ENCODE measurements around the gene GALNS. TPM values are rescaled to one million over a fixed set of nuclear protein-coding genes. Genes with fewer than 3 reads are reported as not detected.

The GALNS gene
- polyA plus RNA-seq, 2 of the 4 experiments (the other 2 are of a cell fraction): 7.0 to 31.2 TPM

- no peaks in the 10 kb centered on the region for H3K4me1 ChIP-seq
- H3K4me2 ChIP-seq: no peak overlapping the region
- DNase-seq (ENCODE audit: low read depth in 1 of 2, low spot score in 1 of 2): no peak
- 80% methylated on average over 12 of the region's 13 CpGs for whole genome bisulfite sequencing (ENCODE audit: missing lambda C conversion rate)
- no peak for FAIRE-seq
- CTCF ChIA-PET: interaction anchor here (1.7 kb wide), 1 partner anchor 89 kb away, joined by 3 read pairs; no protein-coding TSS in a partner anchor
- H3K9me3 ChIP-seq: no peaks in the 10 kb centered on the region
- H3K27ac ChIP-seq: no peak overlapping the region
- no peak overlapping the region for H3K4me3 ChIP-seq
- POLR2A ChIA-PET: no interaction called here
- ATAC-seq: peak; percentile 73 to 75
- TF ChIP-seq ZC3H11A (IDR thresholded peaks at IDR 0.05): no peak
- TF ChIP-seq RFX5 (IDR thresholded peaks at IDR 0.05): no peak
- no peak for TF ChIP-seq ATOH8 (CRISPR knock-in tag; IDR thresholded peaks at IDR 0.05; ENCODE audit: low read depth)
- TF ChIP-seq EHF (CRISPR knock-in tag; IDR thresholded peaks at IDR 0.05): no peak
- no peak for TF ChIP-seq FOSB (CRISPR knock-in tag; IDR thresholded peaks at IDR 0.05)
- no peak for TF ChIP-seq CBX2 (IDR thresholded peaks at IDR 0.05; ENCODE audit: borderline replicate concordance, low read depth)
- no peak for TF ChIP-seq HEYL (CRISPR knock-in tag; IDR thresholded peaks at IDR 0.05)
- no peak for TF ChIP-seq MYC (IDR thresholded peaks at IDR 0.05; ENCODE audit: borderline replicate concordance, low read length)
- TF ChIP-seq CEBPB (IDR thresholded peaks at IDR 0.05): no peak
- TF ChIP-seq RNF2 (IDR thresholded peaks at IDR 0.05; ENCODE audit: borderline replicate concordance, low read depth): no peak
- no peak for TF ChIP-seq RAD21 (conservative IDR thresholded peaks at IDR 0.05 in 1 of 2, IDR thresholded peaks at IDR 0.05 in 1 of 2)
- no peak for TF ChIP-seq CTCF (IDR thresholded peaks at IDR 0.05)
- TF ChIP-seq USF2 (IDR thresholded peaks at IDR 0.05): no peak
Observed at GRCh38 chr16:88831838-88832237, 24.9 kb downstream of the GALNS start.

GRCh38 chr16:88830783-88831182 lies 26.0 kb downstream of the GALNS start:
- no peak overlapping the region for H3K27ac ChIP-seq
- 76% methylated on average over 11 of the region's 14 CpGs for WGBS (ENCODE audit: missing lambda C conversion rate)
- FAIRE-seq (no peak), DNase-seq (ENCODE audit: low read depth in 1 of 2, low spot score in 1 of 2) (no peak), ATAC-seq (no peak)
- no peaks in the 10 kb centered on the region for H3K9me3 ChIP-seq
- no peak overlapping the region for H3K4me3 ChIP-seq
- H3K4me2 ChIP-seq: no peak overlapping the region
- H3K4me1 ChIP-seq: no peaks in the 10 kb centered on the region
- TF ChIP-seq HOXB5 (CRISPR knock-in tag; IDR thresholded peaks at IDR 0.05): no peak
- TF ChIP-seq CTCF (IDR thresholded peaks at IDR 0.05): no peak
- no peak for TF ChIP-seq CHD4 (IDR thresholded peaks at IDR 0.05; ENCODE audit: borderline replicate concordance)
- no peak for TF ChIP-seq RAD21 (conservative IDR thresholded peaks at IDR 0.05 in 1 of 2, IDR thresholded peaks at IDR 0.05 in 1 of 2)
- TF ChIP-seq USF2 (IDR thresholded peaks at IDR 0.05): no peak
- TF ChIP-seq E2F6 (IDR thresholded peaks at IDR 0.05; ENCODE audit: borderline replicate concordance, low read depth): no peak
- TF ChIP-seq GATA3 (IDR thresholded peaks at IDR 0.05; ENCODE audit: borderline replicate concordance): no peak
- TF ChIP-seq HEYL (CRISPR knock-in tag; IDR thresholded peaks at IDR 0.05): no peak
- TF ChIP-seq TFCP2L1 (CRISPR knock-in tag; IDR thresholded peaks at IDR 0.05): no peak
- no peak for TF ChIP-seq JUNB (IDR thresholded peaks at IDR 0.05)
- TF ChIP-seq POLR2A (IDR thresholded peaks at IDR 0.05; ENCODE audit: low read length): no peak
- TF ChIP-seq SMC3 (IDR thresholded peaks at IDR 0.05): no peak
- no peak for TF ChIP-seq CHD2 (IDR thresholded peaks at IDR 0.05; ENCODE audit: low read length, partially characterized antibody)
- TF ChIP-seq HES2 (IDR thresholded peaks at IDR 0.05): no peak
- CTCF ChIA-PET: interaction anchor here (0.6 to 1.5 kb wide), 3 partner anchors 9 to 378 kb away, joined by 3 to 4 read pairs (median 3); no protein-coding TSS in a partner anchor
- POLR2A ChIA-PET: interaction anchor here (0.5 kb wide), 1 partner anchor 362 kb away, joined by 5 read pairs; no protein-coding TSS in a partner anchor
